Effector CD8-positive, alpha-beta T cell (primary cell): Measurements from ENCODE around the gene ATP9B.
A peak's percentile ranks its signal among the peaks of the same experiment; 100 is the strongest.
"Not testable (repeated sequence)": the region's sequence is repeated elsewhere in the genome, so short reads cannot be mapped to it uniquely, and the experiment has no call there.

ENCODE experiments used
- DNase-seq: peaks from one replicate; lab custom pipeline; 2025; lab: John Stamatoyannopoulos, UW

Gene ATP9B

DNA sequence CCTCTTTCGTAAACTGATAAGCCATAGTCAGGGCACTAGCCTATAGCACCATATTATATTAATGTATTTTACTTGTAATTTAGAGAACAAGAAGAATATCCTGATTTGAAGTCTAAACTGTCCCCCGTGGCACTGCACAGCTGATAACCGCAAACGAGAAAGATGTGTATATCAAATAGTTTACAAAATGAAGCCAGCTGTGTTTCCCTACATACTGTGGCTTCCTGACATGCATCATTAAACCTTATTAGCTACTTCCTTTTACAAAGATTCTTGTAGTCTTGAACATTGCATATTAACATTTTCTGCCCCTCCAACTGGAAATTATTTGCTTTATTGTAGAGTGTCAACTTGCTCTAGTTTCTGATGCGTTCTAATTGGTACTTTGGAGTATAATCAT lies 173.1 kb downstream of the ATP9B start:
- no peak for DNase-seq

DNA sequence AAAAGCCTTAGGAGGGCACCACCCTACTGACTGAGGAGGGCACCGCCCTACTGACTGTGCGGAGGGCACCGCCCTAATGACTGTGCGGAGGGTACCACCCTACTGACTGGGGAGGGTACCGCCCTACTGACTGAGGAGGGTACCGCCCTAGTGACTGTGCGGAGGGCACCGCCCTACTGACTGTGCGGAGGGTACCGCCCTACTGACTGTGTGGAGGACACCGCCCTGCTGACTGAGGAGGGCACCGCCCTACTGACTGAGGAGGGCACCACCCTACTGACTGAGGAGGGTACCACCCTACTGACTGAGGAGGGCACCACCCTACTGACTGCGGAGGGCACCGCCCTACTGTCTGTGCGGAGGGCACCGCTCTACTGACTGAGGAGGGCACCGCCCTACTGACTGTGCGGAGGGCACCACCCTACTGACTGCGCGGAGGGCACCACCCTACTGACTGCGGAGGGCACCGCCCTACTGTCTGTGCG lies 176.4 kb downstream of the ATP9B start:
- DNase-seq: no peak

DNA sequence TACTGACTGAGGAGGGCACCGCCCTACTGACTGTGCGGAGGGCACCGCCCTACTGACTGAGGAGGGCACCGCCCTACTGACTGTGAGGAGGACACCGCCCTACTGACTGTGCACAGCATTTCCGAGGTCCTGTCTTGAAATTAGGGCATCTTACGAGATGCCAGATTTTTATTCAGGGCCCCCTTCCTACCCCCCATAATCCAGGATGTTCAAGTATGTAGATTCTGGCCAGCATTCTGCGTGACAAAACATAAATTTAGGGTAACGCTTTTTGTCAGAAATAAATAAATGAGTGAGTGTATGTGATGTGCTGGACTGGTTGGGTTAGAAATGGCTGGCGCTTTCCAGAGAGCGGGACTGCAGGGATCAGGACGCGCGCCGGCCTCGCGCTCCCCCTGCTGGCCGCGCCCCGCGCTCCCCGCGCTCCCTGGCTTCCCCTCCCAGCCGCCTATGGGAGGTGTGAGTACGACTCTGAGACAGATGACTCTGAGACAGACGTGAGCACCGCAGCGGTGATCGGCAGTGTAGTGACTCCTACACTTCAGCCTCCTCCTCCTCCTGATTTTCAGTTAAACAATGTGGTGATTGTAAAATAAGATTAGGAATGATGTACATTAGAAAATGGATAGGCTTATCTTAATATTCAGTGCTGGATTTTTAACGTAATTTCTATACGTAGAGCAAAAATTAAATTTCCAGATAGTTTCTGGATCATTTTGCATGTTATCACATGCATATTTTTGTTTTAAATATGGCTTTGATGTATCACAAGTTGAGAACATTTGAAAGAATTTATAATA lies 177.3 kb downstream of the ATP9B start:
- DNase-seq: peak; percentile 28

DNA sequence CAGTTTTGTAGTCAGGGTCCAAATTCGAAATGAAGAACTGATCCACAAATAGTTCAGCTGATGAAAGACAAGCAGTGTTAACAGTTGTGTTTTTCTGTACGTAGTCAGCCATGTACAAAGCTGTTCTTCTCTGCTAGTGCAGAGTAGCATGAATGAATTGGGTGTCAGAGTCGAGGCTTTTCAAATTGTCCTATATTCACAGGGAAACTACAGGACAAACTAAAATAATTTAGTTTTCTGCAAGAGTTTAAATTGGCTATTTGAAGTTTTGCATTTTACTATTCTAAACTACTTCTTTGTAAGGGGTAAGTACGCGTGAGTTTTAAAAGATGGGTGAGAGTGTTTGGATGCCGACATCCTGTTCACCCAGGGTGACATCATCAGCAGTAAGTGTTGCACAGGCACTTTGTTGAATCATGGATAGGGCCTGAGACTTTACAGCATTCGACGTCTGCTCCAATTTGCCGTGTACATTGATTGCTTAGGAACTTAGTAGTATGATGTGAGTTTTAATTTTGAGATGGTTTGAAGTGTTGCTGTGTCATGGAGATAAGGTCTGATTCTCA lies 179.4 kb downstream of the ATP9B start:
- DNase-seq: no peak

DNA sequence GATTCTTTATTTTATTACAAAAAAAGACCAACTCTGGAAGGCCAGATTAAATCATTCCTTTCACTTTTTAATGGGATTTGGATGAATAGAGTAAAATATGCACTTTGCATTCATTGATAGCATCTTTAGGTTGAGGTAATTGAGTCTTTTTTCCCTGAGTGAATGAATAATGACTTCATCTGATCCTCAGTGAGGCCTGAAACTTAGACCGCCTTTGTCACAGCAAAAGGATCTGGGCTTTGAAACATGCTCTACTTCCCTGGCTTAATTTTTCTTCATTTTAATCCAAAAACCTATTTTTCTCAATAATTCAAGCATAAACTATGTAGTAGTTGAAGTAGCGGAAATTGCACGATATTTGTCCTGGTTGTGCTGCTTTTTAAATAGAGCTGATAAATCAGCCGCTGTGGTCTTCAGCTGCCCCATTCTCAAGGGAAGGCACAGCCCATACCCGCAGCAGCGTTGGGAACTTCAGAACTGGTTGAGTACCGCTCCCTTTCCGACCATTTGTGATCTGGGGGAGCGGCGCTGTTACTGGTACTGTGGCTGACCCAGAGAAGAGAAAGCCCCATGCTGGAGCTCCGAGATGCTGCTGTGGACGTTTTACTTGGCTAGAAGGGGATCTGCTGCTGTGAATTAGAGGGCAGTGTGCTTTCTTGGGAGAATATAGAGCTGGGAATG lies 181.2 kb downstream of the ATP9B start:
- DNase-seq: no peak

DNA sequence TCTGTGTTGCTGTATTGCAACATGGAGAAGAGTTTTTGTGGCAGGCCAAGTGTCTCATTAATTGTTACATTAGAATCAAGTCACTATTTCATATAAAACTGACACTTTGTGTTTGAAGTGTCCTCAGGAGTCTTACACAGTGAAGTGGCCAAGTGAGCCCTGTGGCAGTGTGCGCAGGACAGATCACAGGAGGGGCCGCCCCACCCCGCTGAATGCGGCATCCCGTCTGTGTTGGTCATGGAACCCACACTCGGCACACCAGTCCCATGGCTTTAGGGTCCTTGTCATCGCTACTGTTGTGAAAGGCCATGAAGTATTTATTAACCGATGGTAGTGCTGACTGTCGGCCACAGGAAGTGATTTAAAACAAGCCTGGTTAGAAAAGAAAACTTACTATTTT lies 181.8 kb downstream of the ATP9B start:
- DNase-seq: no peak

DNA sequence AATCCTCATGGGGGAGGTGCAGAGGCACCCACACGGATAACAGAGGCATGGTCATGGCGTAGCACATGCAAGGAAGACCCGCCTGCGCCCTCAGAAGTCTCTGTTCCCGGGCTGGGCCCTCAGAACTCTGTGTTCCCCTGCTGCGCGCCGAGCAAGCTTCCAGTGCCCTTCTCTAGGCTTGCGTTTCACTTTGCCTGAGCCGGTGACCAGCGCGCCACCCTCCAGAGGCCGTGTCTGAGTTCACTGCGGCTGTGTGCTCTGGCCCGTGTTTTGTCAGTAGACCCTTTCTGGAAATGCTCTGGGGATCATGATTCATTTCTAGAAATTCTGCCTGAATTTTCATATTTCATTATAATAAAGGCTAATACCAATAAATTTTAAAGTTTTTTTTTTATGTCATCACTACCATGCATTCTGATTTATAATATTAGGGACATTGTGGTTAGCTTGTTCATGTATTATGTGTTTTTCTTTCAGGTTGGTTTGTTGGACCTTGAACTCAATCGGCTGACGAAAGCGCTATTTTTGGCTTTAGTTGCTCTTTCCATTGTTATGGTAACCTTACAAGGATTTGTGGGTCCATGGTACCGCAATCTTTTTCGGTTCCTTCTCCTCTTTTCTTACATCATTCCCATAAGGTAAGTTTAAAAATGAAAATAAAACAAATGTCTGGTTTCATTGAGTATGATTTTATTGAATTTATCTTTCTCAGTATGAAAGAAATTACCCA lies 183.9 kb downstream of the ATP9B start:
- DNase-seq: no peak

DNA sequence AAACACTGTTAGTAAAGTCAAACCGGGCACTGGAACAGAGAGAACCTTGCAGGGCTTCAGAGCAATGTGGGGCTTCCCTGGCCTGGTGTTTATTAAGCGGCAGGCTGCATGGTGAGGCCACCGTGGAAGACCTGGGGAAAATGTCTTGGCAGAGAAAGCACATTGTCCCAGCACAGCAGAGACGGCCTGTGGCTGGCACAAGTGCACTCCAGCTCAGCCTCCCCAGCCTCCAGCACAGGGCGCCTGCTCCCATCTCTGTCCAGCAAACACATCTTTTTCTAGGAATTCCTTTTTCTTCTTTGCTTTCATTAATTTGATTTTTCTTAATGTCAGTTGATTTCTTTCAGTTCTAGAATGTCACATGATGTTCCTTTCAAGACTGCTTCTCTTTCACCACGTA lies 188.3 kb downstream of the ATP9B start:
- no peak for DNase-seq

DNA sequence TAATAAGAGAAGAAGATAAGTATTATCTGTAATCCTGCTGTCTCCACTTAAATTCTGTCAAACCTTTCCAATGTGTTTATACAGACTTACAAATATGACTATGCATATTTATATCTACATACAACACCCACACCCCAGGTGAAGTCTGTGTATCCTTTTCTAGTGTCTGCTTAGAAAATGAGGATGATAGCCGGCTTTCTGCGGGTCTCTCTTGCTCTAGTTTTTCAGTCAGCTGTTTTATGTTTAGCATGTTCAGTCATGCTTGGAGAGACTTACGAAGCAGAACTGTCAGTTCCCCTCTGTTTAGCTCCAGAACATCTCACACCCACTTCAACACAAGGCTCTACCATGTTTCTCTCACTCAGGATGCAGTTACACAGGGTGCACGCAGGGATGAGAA lies 189.3 kb downstream of the ATP9B start:
- DNase-seq: no peak

DNA sequence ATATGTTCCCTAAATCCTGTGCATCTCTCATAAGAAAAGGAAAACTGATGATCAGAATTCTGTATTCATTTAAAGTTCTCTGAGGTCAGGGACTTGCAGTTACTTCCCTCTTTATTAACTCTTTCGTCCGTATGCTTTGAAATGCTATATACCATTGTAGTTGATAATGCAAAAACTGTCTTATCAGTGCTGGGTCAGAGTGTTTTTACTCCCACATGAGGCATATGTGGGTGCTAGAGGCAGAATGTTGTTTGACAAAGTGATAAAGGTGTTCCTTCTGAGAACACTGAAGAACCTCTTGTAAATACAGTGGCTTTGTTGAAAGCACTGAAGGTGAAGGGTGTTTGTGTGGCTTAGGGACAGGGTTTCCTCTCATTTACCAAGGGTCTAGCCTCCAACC lies 190.0 kb downstream of the ATP9B start:
- DNase-seq: no peak

DNA sequence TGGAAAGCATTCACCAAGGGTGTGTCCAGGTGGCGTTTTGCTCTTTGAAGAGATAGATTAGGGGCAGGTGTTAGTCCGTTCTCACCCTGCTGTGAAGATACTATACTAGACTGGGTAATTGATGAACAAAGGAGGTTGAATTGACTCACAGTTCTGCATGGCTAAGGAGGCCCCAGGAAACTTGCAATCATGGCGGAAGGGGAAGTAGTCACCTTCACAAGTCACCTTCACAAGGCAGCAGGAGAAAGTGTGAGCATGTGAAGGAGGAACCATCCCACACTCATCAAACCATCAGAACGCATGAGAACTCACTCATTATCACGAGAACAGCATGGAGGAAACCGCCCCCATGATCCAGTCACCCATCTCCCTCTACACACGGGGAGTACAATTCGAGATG lies 190.8 kb downstream of the ATP9B start:
- DNase-seq: no peak

DNA sequence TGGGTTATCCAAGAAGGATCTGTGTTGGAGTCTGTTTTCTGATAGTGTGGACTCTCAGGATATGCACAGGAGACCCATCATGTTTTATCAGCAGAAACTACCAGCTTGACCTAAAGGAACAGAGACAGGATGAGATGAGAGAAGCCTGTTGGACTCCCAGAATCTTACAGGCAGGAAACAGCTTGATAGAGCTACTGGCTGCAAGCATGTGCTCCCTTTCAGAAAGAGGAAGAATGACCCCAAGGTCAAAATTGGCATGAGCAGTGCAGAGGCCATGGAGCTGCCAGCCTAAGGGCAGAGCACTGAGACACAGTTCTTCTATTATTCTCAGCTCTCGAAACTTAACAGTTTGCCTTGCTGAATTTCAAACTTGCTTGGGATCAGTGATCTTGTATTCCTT lies 191.3 kb downstream of the ATP9B start:
- no peak for DNase-seq

DNA sequence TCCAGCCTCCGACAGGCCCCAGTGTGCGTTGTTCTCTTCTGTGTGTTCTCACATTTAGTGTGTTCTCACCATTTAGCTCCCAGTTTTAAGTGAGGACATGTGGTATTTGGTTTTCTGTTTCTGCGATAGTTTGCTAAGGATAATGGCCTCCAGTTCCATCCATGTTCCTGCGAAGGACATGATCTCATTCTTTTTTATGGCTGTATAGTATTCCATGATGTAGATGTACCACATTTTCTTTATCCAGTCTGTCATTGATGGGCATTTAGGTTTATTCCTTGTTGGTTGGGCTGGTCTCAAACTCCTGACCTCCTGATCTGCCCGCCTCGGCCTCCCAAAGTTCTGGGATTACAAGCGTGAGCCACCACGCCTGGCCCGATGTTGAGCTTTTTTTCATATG lies 195.9 kb downstream of the ATP9B start:
- DNase-seq: not testable (repeated sequence)

DNA sequence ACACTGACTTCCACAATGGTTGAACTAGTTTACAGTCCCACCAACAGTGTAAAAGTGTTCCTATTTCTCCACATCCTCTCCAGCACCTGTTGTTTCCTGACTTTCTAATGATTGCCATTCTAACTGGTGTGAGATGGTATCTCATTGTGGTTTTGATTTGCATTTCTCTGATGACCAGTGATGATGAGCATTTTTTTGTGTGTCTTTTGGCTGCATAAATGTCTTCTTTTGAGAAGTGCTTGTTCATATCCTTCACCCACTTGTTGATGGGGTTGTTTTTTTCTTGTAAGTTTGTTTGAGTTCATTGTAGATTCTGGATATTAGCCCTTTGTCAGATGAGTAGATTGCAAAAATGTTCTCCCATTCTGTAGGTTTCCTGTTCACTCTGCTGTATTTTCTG lies 202.6 kb downstream of the ATP9B start:
- DNase-seq: not testable (repeated sequence)

DNA sequence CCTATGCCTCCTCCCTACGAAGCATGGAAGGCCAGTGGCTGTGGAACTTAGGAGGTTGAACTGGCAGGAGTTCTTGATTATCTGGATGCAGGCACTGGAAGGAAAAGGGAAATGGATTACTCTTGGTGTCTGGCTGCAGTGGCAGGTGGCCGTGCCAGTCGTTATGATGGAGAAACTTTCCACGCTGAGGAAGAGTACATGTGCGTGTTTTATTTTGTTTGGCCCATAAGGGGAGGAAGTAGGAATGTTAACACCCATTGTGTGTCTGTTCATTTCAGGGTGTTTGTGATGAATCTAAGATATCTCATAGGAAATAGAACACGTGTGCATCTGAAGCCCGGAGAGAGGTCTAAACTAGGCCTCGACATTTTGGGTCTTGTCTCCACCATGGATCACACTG lies 203.7 kb downstream of the ATP9B start:
- no peak for DNase-seq

DNA sequence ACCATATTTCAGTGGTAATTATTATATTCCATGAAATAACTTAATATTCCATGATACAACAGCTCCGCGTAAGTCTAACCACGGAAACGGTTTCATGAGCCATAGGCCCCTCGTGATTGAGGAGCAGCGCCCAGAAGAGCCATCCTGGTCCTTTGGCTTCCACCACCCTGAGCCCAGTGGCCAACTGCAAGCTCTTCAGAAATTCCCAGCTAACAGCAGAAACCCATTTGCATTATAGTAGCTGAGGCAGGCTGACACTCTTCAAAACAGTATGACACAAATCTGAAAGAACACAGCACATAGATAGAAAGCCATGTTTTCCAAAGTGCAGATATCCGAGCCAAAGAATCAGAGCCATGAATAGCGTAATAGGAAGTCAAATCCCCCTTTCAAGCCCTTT lies 205.6 kb downstream of the ATP9B start:
- DNase-seq: no peak

DNA sequence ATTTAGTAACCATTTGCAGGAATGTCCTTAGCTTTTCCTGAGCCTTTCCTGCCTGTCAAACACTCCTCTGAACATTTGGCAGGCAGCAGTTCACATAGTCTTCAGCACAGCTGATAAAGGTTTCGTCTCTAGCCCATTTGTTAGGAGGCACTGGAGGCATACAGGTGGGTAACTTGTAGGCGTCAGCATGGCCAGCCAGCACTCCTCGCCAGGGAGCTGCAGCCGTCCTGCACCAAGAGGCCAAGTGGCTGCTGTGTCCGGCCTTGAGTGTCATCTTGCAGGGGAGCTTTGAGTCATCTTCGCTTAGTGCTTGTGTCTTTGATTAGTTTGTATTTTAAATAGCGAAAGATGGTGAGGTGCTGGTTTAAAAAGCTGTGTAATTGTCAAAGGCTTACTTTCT lies 206.3 kb downstream of the ATP9B start:
- no peak for DNase-seq

DNA sequence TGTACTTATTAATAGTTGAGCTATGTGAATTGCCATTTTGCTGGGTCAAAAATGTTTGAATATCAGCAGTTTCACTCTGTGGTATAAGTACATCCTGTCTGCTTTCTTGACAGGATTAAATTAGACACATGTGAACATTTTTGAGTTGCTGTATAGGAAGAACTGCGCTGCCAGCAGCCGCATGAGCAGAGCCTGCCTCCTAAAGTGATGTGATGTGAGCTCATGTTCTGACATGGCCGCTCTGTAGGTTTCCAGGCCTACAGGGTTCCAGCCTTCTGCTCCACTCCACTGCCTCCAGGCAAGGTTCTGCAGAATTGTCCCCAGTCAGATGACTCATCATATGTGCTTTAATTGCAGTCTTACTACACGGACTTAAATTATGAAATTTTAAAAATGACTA lies 206.8 kb downstream of the ATP9B start:
- DNase-seq: no peak

DNA sequence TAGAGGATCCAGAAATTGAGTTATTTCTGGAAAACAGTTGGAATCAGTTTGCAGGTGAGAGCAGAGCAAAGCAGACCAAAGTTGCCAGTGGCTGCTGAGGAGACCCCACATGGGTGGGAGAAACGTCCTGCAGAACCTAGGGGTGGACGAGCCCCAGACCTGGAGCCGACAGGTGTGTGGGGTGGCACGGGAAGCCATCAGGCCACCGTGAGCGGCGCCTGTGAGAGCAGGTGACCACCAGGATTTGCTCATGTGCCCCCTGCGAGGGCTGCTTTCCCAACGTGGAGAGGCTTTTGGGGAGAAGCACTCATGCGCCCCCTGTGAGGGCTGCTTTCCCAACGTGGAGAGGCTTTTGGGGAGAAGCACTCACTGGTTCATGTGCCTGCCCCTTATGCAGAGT lies 209.7 kb downstream of the ATP9B start:
- no peak for DNase-seq

DNA sequence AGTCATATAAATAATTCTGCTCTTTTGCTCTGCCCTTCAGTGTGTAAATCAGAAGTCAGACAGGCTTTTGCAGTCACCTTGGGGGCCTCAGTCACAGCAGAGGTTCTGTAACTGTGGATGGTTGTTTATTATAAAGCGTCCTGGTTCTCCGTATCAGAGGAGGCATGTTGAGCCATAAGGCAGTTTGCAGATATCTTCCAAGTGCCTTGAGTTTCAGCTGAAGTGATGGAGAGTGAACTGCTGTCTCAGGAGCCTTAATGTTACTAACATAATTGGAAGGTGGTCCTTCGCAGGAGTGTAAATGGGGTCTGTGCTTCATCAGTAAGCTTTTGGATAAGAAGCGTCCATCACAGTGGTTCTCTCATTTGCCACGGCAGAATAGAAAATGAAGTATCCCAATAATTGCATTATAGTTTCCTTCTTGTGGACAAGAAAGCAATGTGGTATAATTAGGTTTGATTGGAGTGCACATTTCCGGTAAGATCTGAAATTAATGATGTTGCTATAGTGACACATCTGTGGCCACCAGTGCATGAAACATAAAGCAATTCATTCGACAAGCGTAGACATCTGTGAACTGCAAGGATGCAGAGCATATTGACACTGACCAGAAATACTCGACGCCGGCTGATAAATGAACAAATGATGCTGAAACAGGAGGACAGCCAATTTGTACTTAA lies 214.1 kb downstream of the ATP9B start:
- no peak for DNase-seq

DNA sequence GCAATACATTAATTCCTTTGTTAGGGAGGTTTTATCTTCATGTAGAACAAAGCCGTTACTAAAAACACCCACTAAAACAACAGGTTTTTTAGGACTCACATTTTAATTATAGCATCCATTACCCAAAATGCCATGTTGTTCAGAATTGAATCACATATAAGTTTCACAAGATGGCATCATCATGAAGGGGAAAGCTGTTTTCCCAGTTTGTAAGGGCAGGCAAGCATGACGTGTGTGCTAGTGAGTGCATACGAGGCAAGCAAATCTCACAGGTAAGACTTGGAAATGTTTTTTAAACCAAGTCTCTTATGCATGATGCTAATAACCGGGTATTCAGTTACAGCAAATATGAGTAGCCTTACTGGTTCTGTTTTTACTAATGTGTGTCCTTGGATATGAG lies 214.7 kb downstream of the ATP9B start:
- DNase-seq: no peak

DNA sequence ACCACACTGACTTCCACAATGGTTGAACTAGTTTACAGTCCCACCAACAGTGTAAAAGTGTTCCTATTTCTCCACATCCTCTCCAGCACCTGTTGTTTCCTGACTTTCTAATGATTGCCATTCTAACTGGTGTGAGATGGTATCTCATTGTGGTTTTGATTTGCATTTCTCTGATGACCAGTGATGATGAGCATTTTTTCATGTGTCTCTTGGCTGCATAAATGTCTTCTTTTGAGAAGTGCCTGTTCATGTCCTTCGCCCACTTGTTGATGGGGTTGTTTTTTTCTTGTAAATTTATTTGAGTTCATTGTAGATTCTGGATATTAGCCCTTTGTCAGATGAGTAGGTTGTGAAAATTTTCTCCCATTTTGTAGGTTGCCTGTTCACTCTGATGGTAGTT lies 216.0 kb downstream of the ATP9B start:
- not testable (repeated sequence) for DNase-seq
